ENCODE measurements around the gene TMPRSS4.

Gene TMPRSS4

GRCh38 chr11:118081241-118081958 is 4.5 kb downstream of the TMPRSS4 start:
- Histone ChIP-seq H3K4me3 (ENCODE audit: low read length) (no peak overlapping the region), H2AFZ (ENCODE audit: low read depth, low read length) (no peak overlapping the region), H3K79me2 (ENCODE audit: low read length) (no peaks in the 10 kb centered on the region), H3K9me3 (ENCODE audit: insufficient read depth, low read length) (peaks cover 5% of the 10 kb centered on the region; the same call in 1 of the 2 replicates), H3K4me2 (ENCODE audit: low read length) (no peak overlapping the region), H3K36me3 (replicated peaks; ENCODE audit: low read depth, low read length) (no peaks in the 10 kb centered on the region), H3K27ac (ENCODE audit: low read length) (no peak overlapping the region), H3K4me1 (ENCODE audit: low read length) (peaks cover under 1% of the 10 kb centered on the region; the same call in 1 of the 2 replicates), H4K20me1 (ENCODE audit: insufficient read depth, low read length) (no peaks in the 10 kb centered on the region), H3K9ac (ENCODE audit: low read length) (no peak overlapping the region), H3K27me3 (ENCODE audit: low read depth, low read length) (peaks cover 12% of the 10 kb centered on the region)
- no peak for TF ChIP-seq EZH2phosphoT487 (IDR thresholded peaks at IDR 0.05; ENCODE audit: low read depth)
- TF ChIP-seq CTCF (IDR thresholded peaks at IDR 0.05; ENCODE audit: low read depth, low read length): no peak

GRCh38 chr11:118082880-118083552 is 6.1 kb downstream of the TMPRSS4 start:
- H3K27me3 ChIP-seq (ENCODE audit: low read depth, low read length): no peaks in the 10 kb centered on the region; the same call in 1 of the 2 replicates
- no peak overlapping the region for H3K27ac ChIP-seq (ENCODE audit: low read length)
- H4K20me1 ChIP-seq (ENCODE audit: insufficient read depth, low read length): no peaks in the 10 kb centered on the region
- H3K4me2 ChIP-seq (ENCODE audit: low read length): no peak overlapping the region
- H3K4me3 ChIP-seq (ENCODE audit: low read length): no peak overlapping the region
- H3K4me1 ChIP-seq (ENCODE audit: low read length): no peaks in the 10 kb centered on the region
- TF ChIP-seq CTCF (IDR thresholded peaks at IDR 0.05; ENCODE audit: low read depth, low read length) (no peak), EZH2phosphoT487 (IDR thresholded peaks at IDR 0.05; ENCODE audit: low read depth) (no peak)
- no peak overlapping the region for H3K9ac ChIP-seq (ENCODE audit: low read length)
- peaks cover 16% of the 10 kb centered on the region; the same call in 1 of the 2 replicates for H3K9me3 ChIP-seq (ENCODE audit: insufficient read depth, low read length)
- H3K36me3 ChIP-seq (replicated peaks; ENCODE audit: low read depth, low read length): peaks cover 3% of the 10 kb centered on the region
- H2AFZ ChIP-seq (ENCODE audit: low read depth, low read length): no peak overlapping the region
- H3K79me2 ChIP-seq (ENCODE audit: low read length): no peaks in the 10 kb centered on the region

- H3K27ac ChIP-seq (ENCODE audit: low read length): no peak overlapping the region
- H3K9ac ChIP-seq (ENCODE audit: low read length): no peak overlapping the region
- H2AFZ ChIP-seq (ENCODE audit: low read depth, low read length): no peak overlapping the region
- H4K20me1 ChIP-seq (ENCODE audit: insufficient read depth, low read length): no peaks in the 10 kb centered on the region
- H3K27me3 ChIP-seq (ENCODE audit: low read depth, low read length): no peaks in the 10 kb centered on the region; the same call in 1 of the 2 replicates
- H3K4me3 ChIP-seq (ENCODE audit: low read length): no peak overlapping the region
- H3K79me2 ChIP-seq (ENCODE audit: low read length): no peaks in the 10 kb centered on the region
- H3K4me2 ChIP-seq (ENCODE audit: low read length): no peak overlapping the region
- peaks cover 16% of the 10 kb centered on the region; the same call in 1 of the 2 replicates for H3K9me3 ChIP-seq (ENCODE audit: insufficient read depth, low read length)
- no peaks in the 10 kb centered on the region for H3K4me1 ChIP-seq (ENCODE audit: low read length)
- TF ChIP-seq CTCF (IDR thresholded peaks at IDR 0.05; ENCODE audit: low read depth, low read length) (no peak), EZH2phosphoT487 (IDR thresholded peaks at IDR 0.05; ENCODE audit: low read depth) (no peak)
- peaks cover 4% of the 10 kb centered on the region for H3K36me3 ChIP-seq (replicated peaks; ENCODE audit: low read depth, low read length)
Observed at GRCh38 chr11:118084247-118084646, 7.4 kb downstream of the TMPRSS4 start.

GRCh38 chr11:118084656-118085055 is 7.8 kb downstream of the TMPRSS4 start:
- Histone ChIP-seq H3K36me3 (replicated peaks; ENCODE audit: low read depth, low read length) (peaks cover 4% of the 10 kb centered on the region), H3K4me3 (ENCODE audit: low read length) (no peak overlapping the region), H3K4me1 (ENCODE audit: low read length) (no peaks in the 10 kb centered on the region), H3K4me2 (ENCODE audit: low read length) (no peak overlapping the region), H3K27ac (ENCODE audit: low read length) (no peak overlapping the region), H3K27me3 (ENCODE audit: low read depth, low read length) (no peaks in the 10 kb centered on the region), H4K20me1 (ENCODE audit: insufficient read depth, low read length) (no peaks in the 10 kb centered on the region), H3K9ac (ENCODE audit: low read length) (no peak overlapping the region), H2AFZ (ENCODE audit: low read depth, low read length) (no peak overlapping the region), H3K79me2 (ENCODE audit: low read length) (no peaks in the 10 kb centered on the region), H3K9me3 (ENCODE audit: insufficient read depth, low read length) (peaks cover 16% of the 10 kb centered on the region; the same call in 1 of the 2 replicates)
- no peak for TF ChIP-seq EZH2phosphoT487 (IDR thresholded peaks at IDR 0.05; ENCODE audit: low read depth)
- TF ChIP-seq CTCF (IDR thresholded peaks at IDR 0.05; ENCODE audit: low read depth, low read length): no peak

Measured in OCI-LY3 (cell line).